Keratinocyte (primary cell): Measurements from ENCODE around the gene C6orf52. TPM values are rescaled to one million over a fixed set of nuclear protein-coding genes. Genes with fewer than 3 reads are reported as not detected.

ENCODE experiments used
- DNase-seq: peaks from one replicate; pipeline ENCODE4 v3.0.0-alpha.2; 2011; ENCODE audit warnings: low read depth, missing footprints, low spot score
- FAIRE-seq: peaks from 2 replicates; lab custom pipeline; 2011; peaks lifted over from hg19 to GRCh38; lab: Jason Lieb, UNC
- H2AFZ ChIP-seq: 2 replicates; pipeline ENCODE4 v1.6.0; 2012; ENCODE audit warnings: low read length, control low read depth, inconsistent platforms; ENCODE audit not compliant: control insufficient read depth
- H3K27ac ChIP-seq: 2 replicates; pipeline ENCODE4 v1.5.1; 2011; ENCODE audit warnings: low read length; ENCODE audit not compliant: control insufficient read depth, insufficient read depth
- H3K27me3 ChIP-seq: 3 replicates; pipeline ENCODE4 v1.6.0; 2011; ENCODE audit warnings: low read length; ENCODE audit not compliant: control insufficient read depth, insufficient read depth; ENCODE audit errors: extremely low read depth
- H3K36me3 ChIP-seq, 2 experiments: 2 replicates in 1 of 2; 3 replicates in 1 of 2; pipeline ENCODE4 v1.5.1; 2011; ENCODE audit warnings: low read length in 2 of 2, mild to moderate bottlenecking in 1 of 2; ENCODE audit not compliant: control insufficient read depth in 2 of 2, insufficient read depth in 2 of 2; ENCODE audit errors: extremely low read depth in 1 of 2
- H3K4me1 ChIP-seq: 3 replicates; pipeline ENCODE4 v1.5.1; 2011; ENCODE audit warnings: low read length; ENCODE audit not compliant: control insufficient read depth, insufficient read depth; ENCODE audit errors: extremely low read depth
- H3K4me2 ChIP-seq: 3 replicates; pipeline ENCODE4 v1.6.0; 2011; ENCODE audit warnings: low read depth, low read length; ENCODE audit not compliant: control insufficient read depth, insufficient read depth; ENCODE audit errors: extremely low read depth
- H3K4me3 ChIP-seq, 3 experiments: fragments of 200-600 bp in 1 of 3; sonication (generic) in 1 of 3; 2 replicates in 2 of 3; 3 replicates in 1 of 3; pipeline ENCODE4 v1.5.1; 2011 to 2016; ENCODE audit warnings: low read length in 3 of 3, mild to moderate bottlenecking in 3 of 3, control low read depth in 2 of 3, inconsistent platforms in 1 of 3, low read depth in 1 of 3, mixed read lengths in 1 of 3, mixed run types in 1 of 3, moderate library complexity in 1 of 3; ENCODE audit not compliant: control insufficient read depth in 2 of 3, insufficient read depth in 2 of 3; ENCODE audit errors: extremely low read depth in 1 of 3
- H3K79me2 ChIP-seq: 2 replicates; pipeline ENCODE4 v1.6.0; 2012; ENCODE audit warnings: low read length; ENCODE audit not compliant: control insufficient read depth, insufficient read depth
- H3K9ac ChIP-seq: 3 replicates; pipeline ENCODE4 v1.6.0; 2011; ENCODE audit warnings: low read length; ENCODE audit not compliant: control insufficient read depth, insufficient read depth; ENCODE audit errors: extremely low read depth
- H3K9me1 ChIP-seq: 3 replicates; pipeline ENCODE4 v1.6.0; 2011; ENCODE audit warnings: low read length; ENCODE audit not compliant: control insufficient read depth, insufficient read depth; ENCODE audit errors: extremely low read depth
- H3K9me3 ChIP-seq: 2 replicates; pipeline ENCODE4 v1.5.1; 2012; ENCODE audit warnings: low read depth, low read length; ENCODE audit not compliant: control insufficient read depth
- H4K20me1 ChIP-seq: 3 replicates; pipeline ENCODE4 v1.6.0; 2011; ENCODE audit warnings: low read length; ENCODE audit not compliant: control insufficient read depth, insufficient read depth; ENCODE audit errors: extremely low read depth
- CTCF ChIP-seq, 3 experiments: IDR thresholded peaks in 1 of 3; conservative IDR thresholded peaks in 1 of 3; optimal IDR thresholded peaks in 1 of 3; 2 replicates in 2 of 3; 3 replicates in 1 of 3; pipeline versions ENCODE3 to v1.5.1; 2011; ENCODE audit warnings: low read length in 3 of 3, mild to moderate bottlenecking in 3 of 3, moderate library complexity in 2 of 3, control low read depth in 1 of 3, inconsistent platforms in 1 of 3; ENCODE audit not compliant: insufficient read depth in 2 of 3; ENCODE audit errors: extremely low read depth in 1 of 3
- EZH2 ChIP-seq: IDR thresholded peaks from one replicate; pipeline ENCODE4 v1.6.1; 2012; ENCODE audit warnings: inconsistent platforms, mild to moderate bottlenecking, low read length, moderate library complexity
- dilution Hi-C: fragments of 300-500 bp; cut with MboI; formaldehyde crosslinking; loops from one replicate; pipeline ENCODE4 v1.7.0; 2020; ENCODE audit warnings: low sequenced_read_pairs; ENCODE audit not compliant: extremely low pct_ligation_motif_present
- polyA plus RNA-seq, 5 experiments: library from polyadenylated mRNA; depleted of rRNA in 3 of 5; stranded (reverse) in 3 of 5; stranded (forward) in 1 of 5; unstranded in 1 of 5; fragments of >200 nt; gene quantifications; 1 replicate in 1 of 5; 2 replicates in 3 of 5; 3 replicates in 1 of 5; pipeline versions ENCODE4 v1.2.1 to v1.2.3, GENCODE V29; 2011 to 2012; ENCODE audit warnings: missing spikeins in 2 of 5, low read depth in 1 of 5, low replicate concordance in 1 of 5

C6orf52 gene
- polyA plus RNA-seq, 1 donor (not counting 4 experiments of a cell fraction or from before 2014, with no cell fraction given): not detected

DNA sequence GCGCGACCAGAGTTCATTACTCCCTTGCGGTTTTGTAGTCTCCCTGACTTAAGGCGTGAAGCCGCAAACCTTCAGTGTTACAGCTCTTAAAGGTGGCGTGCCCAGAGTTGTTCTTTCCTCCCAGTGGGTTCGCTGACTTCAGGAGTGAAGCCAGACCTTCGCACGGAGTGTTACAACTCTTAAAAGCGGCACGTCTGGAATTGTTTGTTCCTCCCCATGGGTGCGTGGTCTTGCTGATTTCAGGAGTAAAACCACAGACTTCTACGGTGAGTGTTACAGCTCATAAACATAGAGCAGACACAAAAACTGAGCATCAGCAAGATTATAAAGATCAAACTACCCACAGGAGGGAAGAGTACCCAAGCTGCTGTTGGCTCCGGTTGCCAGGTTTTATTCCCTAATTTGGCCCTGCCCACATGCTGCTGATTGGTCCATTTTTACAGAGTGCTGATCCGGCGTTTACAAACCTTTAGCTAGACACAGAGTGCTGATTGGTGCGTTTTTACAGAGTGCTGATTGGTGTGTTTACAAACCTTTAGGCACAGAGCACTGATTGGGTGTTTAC is 38.8 kb upstream of the C6orf52 start:
- no peaks in the 10 kb centered on the region for H3K9me3 ChIP-seq
- peaks cover 10 to 11% of the 10 kb centered on the region in 2 experiments for H3K36me3 ChIP-seq
- H3K79me2 ChIP-seq: no peaks in the 10 kb centered on the region
- peak overlapping the region; percentile 45 for H3K27ac ChIP-seq
- peaks cover 16% of the 10 kb centered on the region for H3K4me1 ChIP-seq
- H3K9me1 ChIP-seq: no peaks in the 10 kb centered on the region
- no peaks in the 10 kb centered on the region for H3K27me3 ChIP-seq
- dilution Hi-C loops: no loop called here
- H4K20me1 ChIP-seq: no peaks in the 10 kb centered on the region
- FAIRE-seq (no peak), DNase-seq (no peak)
- H3K9ac ChIP-seq: no peak overlapping the region
- no peak overlapping the region for H3K4me3 ChIP-seq
- no peak for TF ChIP-seq CTCF (optimal IDR thresholded peaks at IDR 0.05 in 1 of 3, IDR thresholded peaks at IDR 0.05 in 1 of 3, conservative IDR thresholded peaks at IDR 0.05 in 1 of 3; ENCODE audit: extremely low read depth in 1 of 3, insufficient read depth in 2 of 3, low read length in 3 of 3)
- no peak for TF ChIP-seq EZH2
- no peak overlapping the region for H2AFZ ChIP-seq
- no peak overlapping the region for H3K4me2 ChIP-seq

- H4K20me1 ChIP-seq: no peaks in the 10 kb centered on the region
- H3K27me3 ChIP-seq: no peaks in the 10 kb centered on the region
- H3K9me3 ChIP-seq: no peaks in the 10 kb centered on the region
- dilution Hi-C loops: no loop called here
- H3K79me2 ChIP-seq: peaks cover 14% of the 10 kb centered on the region
- TF ChIP-seq CTCF (optimal IDR thresholded peaks at IDR 0.05 in 1 of 3, IDR thresholded peaks at IDR 0.05 in 1 of 3, conservative IDR thresholded peaks at IDR 0.05 in 1 of 3; ENCODE audit: extremely low read depth in 1 of 3, insufficient read depth in 2 of 3, low read length in 3 of 3) (no peak), EZH2 (no peak)
- DNase-seq (no peak), FAIRE-seq (no peak)
- no peak overlapping the region for H3K9ac ChIP-seq
- no peaks in the 10 kb centered on the region for H3K9me1 ChIP-seq
- H3K27ac ChIP-seq: no peak overlapping the region
- H3K4me2 ChIP-seq: no peak overlapping the region
- H3K36me3 ChIP-seq: peaks cover 23 to 26% of the 10 kb centered on the region in 2 experiments
- H3K4me1 ChIP-seq: peaks cover 13% of the 10 kb centered on the region
- H2AFZ ChIP-seq: no peak overlapping the region
- H3K4me3 ChIP-seq: no peak overlapping the region
Observed at GRCh38 chr6:10730254-10730653, 35.8 kb upstream of the C6orf52 start.
